Left ventricle myocardium inferior (tissue), 1 donor: Measurements from ENCODE around the gene AP3B1. TPM values are rescaled to one million over a fixed set of nuclear protein-coding genes. Genes with fewer than 3 reads are reported as not detected.

ENCODE experiments used
- DNase-seq: peaks from one replicate; pipeline ENCODE4 v3.0.0-alpha.2; 2020
- H3K27ac ChIP-seq: fragments of 200-600 bp; replicated peaks from 2 replicates; pipeline ENCODE4 v1.8.0; 2021
- H3K27me3 ChIP-seq: fragments of 200-600 bp; 2 replicates; pipeline ENCODE4 v1.8.0; 2021; ENCODE audit warnings: low read depth
- H3K36me3 ChIP-seq: fragments of 200-600 bp; 2 replicates; pipeline ENCODE4 v1.8.0; 2021
- H3K4me1 ChIP-seq: fragments of 200-600 bp; 2 replicates; pipeline ENCODE4 v1.8.0; 2021
- H3K4me3 ChIP-seq: fragments of 200-600 bp; 2 replicates; pipeline ENCODE4 v1.8.0; 2021; ENCODE audit warnings: mild to moderate bottlenecking, moderate library complexity
- H3K9me3 ChIP-seq: fragments of 200-600 bp; replicated peaks from 2 replicates; pipeline ENCODE4 v1.8.0; 2021
- intact Hi-C: fragments of 100-400 bp; cut with micrococcal nuclease; formaldehyde crosslinking; loops from one replicate; pipeline ENCODE4 v1.11.0; 2022
- total RNA-seq: library from RNA; stranded (reverse); fragmentation: NEBNext Ultra II Directional; extraction: Animal tissue kit (Norgen Biotek cat#: 25700); gene quantifications from one replicate; pipeline ENCODE4 v1.2.1, GENCODE V29; 2021
- TF ChIP-seq, protein P1 (sequence below): fragments of 200-600 bp; IDR thresholded peaks from 2 replicates; pipeline ENCODE4 v1.8.0; 2021; ENCODE audit warnings: antibody characterized with exemption, mild to moderate bottlenecking, borderline replicate concordance
- donor health status: DM: no; HTN: yes; CAD: no; lungs with severe emphysema.

The AP3B1 gene
- total RNA-seq, 1 donor from 2014 or later, result 22.0 TPM

- peaks cover 3% of the 10 kb centered on the region for H3K9me3 ChIP-seq
- no peaks in the 10 kb centered on the region for H3K27me3 ChIP-seq
- H3K4me3 ChIP-seq, result no peak overlapping the region
- no peaks in the 10 kb centered on the region for H3K4me1 ChIP-seq
- peaks cover 16% of the 10 kb centered on the region for H3K36me3 ChIP-seq
- intact Hi-C loops, result no loop called here
- TF ChIP-seq, protein P1, sequence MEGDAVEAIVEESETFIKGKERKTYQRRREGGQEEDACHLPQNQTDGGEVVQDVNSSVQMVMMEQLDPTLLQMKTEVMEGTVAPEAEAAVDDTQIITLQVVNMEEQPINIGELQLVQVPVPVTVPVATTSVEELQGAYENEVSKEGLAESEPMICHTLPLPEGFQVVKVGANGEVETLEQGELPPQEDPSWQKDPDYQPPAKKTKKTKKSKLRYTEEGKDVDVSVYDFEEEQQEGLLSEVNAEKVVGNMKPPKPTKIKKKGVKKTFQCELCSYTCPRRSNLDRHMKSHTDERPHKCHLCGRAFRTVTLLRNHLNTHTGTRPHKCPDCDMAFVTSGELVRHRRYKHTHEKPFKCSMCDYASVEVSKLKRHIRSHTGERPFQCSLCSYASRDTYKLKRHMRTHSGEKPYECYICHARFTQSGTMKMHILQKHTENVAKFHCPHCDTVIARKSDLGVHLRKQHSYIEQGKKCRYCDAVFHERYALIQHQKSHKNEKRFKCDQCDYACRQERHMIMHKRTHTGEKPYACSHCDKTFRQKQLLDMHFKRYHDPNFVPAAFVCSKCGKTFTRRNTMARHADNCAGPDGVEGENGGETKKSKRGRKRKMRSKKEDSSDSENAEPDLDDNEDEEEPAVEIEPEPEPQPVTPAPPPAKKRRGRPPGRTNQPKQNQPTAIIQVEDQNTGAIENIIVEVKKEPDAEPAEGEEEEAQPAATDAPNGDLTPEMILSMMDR, result peak; percentile 54
- H3K27ac ChIP-seq, result no peak overlapping the region
- DNase-seq, result no peak
These were observed 132.1 kb downstream of the AP3B1 start for GRCh38 chr5:78162253-78162862.

- H3K4me1 ChIP-seq, result no peaks in the 10 kb centered on the region
- intact Hi-C loops, result no loop called here
- H3K27ac ChIP-seq, result no peak overlapping the region
- no peaks in the 10 kb centered on the region for H3K27me3 ChIP-seq
- peaks cover 3% of the 10 kb centered on the region for H3K9me3 ChIP-seq
- no peak for DNase-seq
- H3K36me3 ChIP-seq, result peaks cover 58% of the 10 kb centered on the region
- H3K4me3 ChIP-seq, result no peak overlapping the region
- TF ChIP-seq, protein P1, result no peak
These were observed 137.5 kb downstream of the AP3B1 start for GRCh38 chr5:78157001-78157400.

DNA sequence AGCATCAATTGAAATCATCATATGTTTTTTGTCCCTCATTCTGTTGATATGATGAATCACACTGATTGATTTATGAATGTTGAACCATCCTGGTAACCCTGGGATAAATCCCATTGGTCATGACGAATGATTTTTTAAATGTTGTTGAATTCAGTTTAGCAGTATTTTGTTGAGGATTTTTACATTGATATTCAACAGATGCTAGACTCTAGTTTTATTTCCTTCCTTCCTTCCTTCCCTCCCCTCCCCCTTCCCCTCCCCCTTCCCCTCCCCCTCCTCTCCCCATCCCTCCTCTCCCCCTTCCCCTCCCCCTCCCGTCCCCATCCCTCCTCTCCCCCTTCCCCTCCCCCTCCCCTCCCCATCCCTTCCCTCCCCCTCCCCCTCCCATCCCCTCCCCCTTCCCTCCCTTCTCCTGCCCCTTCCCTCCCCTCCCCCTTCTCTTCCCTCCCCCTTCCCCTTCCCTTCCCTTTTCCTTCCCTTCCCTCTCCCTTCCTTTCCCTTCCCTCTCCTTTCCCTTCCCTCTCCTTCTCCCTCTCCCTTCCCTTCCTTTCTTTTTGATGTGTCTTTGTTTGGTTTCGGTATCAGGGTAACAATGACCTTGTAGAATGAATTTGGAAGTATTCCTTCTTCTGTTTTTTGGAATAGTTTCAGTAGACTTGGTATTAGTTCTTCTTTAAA, 142.8 kb downstream of the AP3B1 start:
- TF ChIP-seq, protein P1, result no peak
- no peak overlapping the region for H3K4me3 ChIP-seq
- no peak overlapping the region for H3K27ac ChIP-seq
- H3K4me1 ChIP-seq, result no peaks in the 10 kb centered on the region
- no peak for DNase-seq
- H3K9me3 ChIP-seq, result peaks cover 3% of the 10 kb centered on the region
- H3K27me3 ChIP-seq, result no peaks in the 10 kb centered on the region
- H3K36me3 ChIP-seq, result peaks cover 36% of the 10 kb centered on the region
- intact Hi-C loops, result no loop called here

DNA sequence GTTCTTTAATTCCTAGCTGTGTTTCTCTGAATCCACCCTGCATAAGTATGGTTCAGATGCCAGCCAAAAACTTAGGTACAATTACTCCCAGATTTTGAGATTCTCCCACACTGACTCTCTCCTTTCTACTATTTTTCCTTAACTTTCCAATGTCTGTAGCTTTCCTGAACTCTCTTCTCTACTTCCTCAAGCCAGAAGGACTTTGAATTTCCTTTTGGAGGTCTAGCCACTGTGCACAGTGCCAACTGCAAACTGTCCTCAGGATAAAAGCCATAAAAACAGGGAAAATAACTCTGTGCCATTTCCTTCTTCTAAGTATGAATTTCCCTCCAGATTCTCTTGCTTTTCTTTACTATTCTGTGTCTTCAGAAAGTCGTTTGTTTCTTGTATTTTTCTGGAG, 157.2 kb downstream of the AP3B1 start:
- intact Hi-C loops, result no loop called here
- H3K36me3 ChIP-seq, result peaks cover 24% of the 10 kb centered on the region

GRCh38 chr5:78133423-78133822, 161.1 kb downstream of the AP3B1 start:
- TF ChIP-seq, protein P1, result no peak
- DNase-seq, result no peak
- Histone ChIP-seq H3K9me3 (no peaks in the 10 kb centered on the region), H3K27ac (no peak overlapping the region), H3K36me3 (peaks cover 10% of the 10 kb centered on the region), H3K4me1 (no peaks in the 10 kb centered on the region), H3K27me3 (no peaks in the 10 kb centered on the region), H3K4me3 (no peak overlapping the region)
- intact Hi-C loops, result no loop called here

More for the DNA sequence above, 157.2 kb downstream of the AP3B1 start:
- TF ChIP-seq, protein P1, result no peak
- Histone ChIP-seq H3K9me3 (no peaks in the 10 kb centered on the region), H3K4me1 (no peaks in the 10 kb centered on the region), H3K27ac (no peak overlapping the region), H3K4me3 (no peak overlapping the region), H3K27me3 (no peaks in the 10 kb centered on the region)
- no peak for DNase-seq
